ENCODE measurements around the gene CENPP.

The CENPP gene

GRCh38 chr9:92402826-92403745 lies 77.3 kb downstream of the CENPP start:
- Histone ChIP-seq H3K27ac (ENCODE audit: low read depth, low read length) (no peak overlapping the region), H3K9me2 (replicated peaks; ENCODE audit: insufficient read depth, low read length) (no peaks in the 10 kb centered on the region), H3K9me3 (ENCODE audit: insufficient read depth, low read length) (no peaks in the 10 kb centered on the region), H2AFZ (ENCODE audit: low read depth, low read length, severe bottlenecking) (no peak overlapping the region), H3K9ac (ENCODE audit: low read length) (no peak overlapping the region), H3K79me2 (ENCODE audit: insufficient read depth, low read length) (no peaks in the 10 kb centered on the region), H3F3A (ENCODE audit: insufficient read depth) (0 out of 2 replicates have a peak, but pooled peaks cover under 1% of the 10 kb centered on the region), H3K27me3 (ENCODE audit: low read length) (no peaks in the 10 kb centered on the region), H3K4me3 (ENCODE audit: insufficient read depth, low read length, poor library complexity, severe bottlenecking) (no peak overlapping the region), H3K36me3 (ENCODE audit: low read length) (no peaks in the 10 kb centered on the region; the same call in 1 of the 2 replicates), H4K20me1 (ENCODE audit: low read depth, low read length) (no peaks in the 10 kb centered on the region), H3K4me2 (ENCODE audit: low read depth, low read length, poor library complexity, severe bottlenecking) (no peak overlapping the region)
- TF ChIP-seq CTCF (IDR thresholded peaks at IDR 0.05; ENCODE audit: insufficient read depth, low read length, poor library complexity, severe bottlenecking) (no peak), EZH2phosphoT487 (conservative IDR thresholded peaks at IDR 0.05; ENCODE audit: low read length) (no peak)

GRCh38 chr9:92404042-92404836 lies 78.5 kb downstream of the CENPP start, which contains the start of gene OGN:
OGN (minus strand) TSS chr9:92404578; CDS start chr9:92403407, 1,171 bp downstream.
- Histone ChIP-seq H3F3A (ENCODE audit: insufficient read depth) (no peaks in the 10 kb centered on the region), H3K4me2 (ENCODE audit: low read depth, low read length, poor library complexity, severe bottlenecking) (no peak within 1 kb of the TSS), H3K4me3 (ENCODE audit: insufficient read depth, low read length, poor library complexity, severe bottlenecking) (no peak within 1 kb of the TSS), H3K27ac (ENCODE audit: low read depth, low read length) (no peak within 1 kb of the TSS), H4K20me1 (ENCODE audit: low read depth, low read length) (no peaks in the 10 kb centered on the region), H3K27me3 (ENCODE audit: low read length) (no peaks in the 10 kb centered on the region), H3K79me2 (ENCODE audit: insufficient read depth, low read length) (no peaks in the 10 kb centered on the region), H3K9ac (ENCODE audit: low read length) (no peak within 1 kb of the TSS), H3K36me3 (ENCODE audit: low read length) (no peaks in the 10 kb centered on the region; the same call in 1 of the 2 replicates), H3K9me3 (ENCODE audit: insufficient read depth, low read length) (no peaks in the 10 kb centered on the region), H2AFZ (ENCODE audit: low read depth, low read length, severe bottlenecking) (no peak within 1 kb of the TSS), H3K9me2 (replicated peaks; ENCODE audit: insufficient read depth, low read length) (no peaks in the 10 kb centered on the region)
- no peak for TF ChIP-seq EZH2phosphoT487 (conservative IDR thresholded peaks at IDR 0.05; ENCODE audit: low read length)
- no peak for TF ChIP-seq CTCF (IDR thresholded peaks at IDR 0.05; ENCODE audit: insufficient read depth, low read length, poor library complexity, severe bottlenecking)

GRCh38 chr9:92405818-92406217 lies 80.1 kb downstream of the CENPP start:
- Histone ChIP-seq H3K9me2 (replicated peaks; ENCODE audit: insufficient read depth, low read length) (no peaks in the 10 kb centered on the region), H3K27ac (ENCODE audit: low read depth, low read length) (no peak overlapping the region), H3K36me3 (ENCODE audit: low read length) (no peaks in the 10 kb centered on the region), H4K20me1 (ENCODE audit: low read depth, low read length) (no peaks in the 10 kb centered on the region), H3F3A (ENCODE audit: insufficient read depth) (no peaks in the 10 kb centered on the region), H3K4me2 (ENCODE audit: low read depth, low read length, poor library complexity, severe bottlenecking) (peak overlapping the region; percentile 40), H3K27me3 (ENCODE audit: low read length) (no peaks in the 10 kb centered on the region), H3K79me2 (ENCODE audit: insufficient read depth, low read length) (no peaks in the 10 kb centered on the region), H3K9ac (ENCODE audit: low read length) (no peak overlapping the region), H3K4me3 (ENCODE audit: insufficient read depth, low read length, poor library complexity, severe bottlenecking) (no peak overlapping the region), H3K9me3 (ENCODE audit: insufficient read depth, low read length) (no peaks in the 10 kb centered on the region), H2AFZ (ENCODE audit: low read depth, low read length, severe bottlenecking) (no peak overlapping the region)
- no peak for TF ChIP-seq EZH2phosphoT487 (conservative IDR thresholded peaks at IDR 0.05; ENCODE audit: low read length)
- TF ChIP-seq CTCF (IDR thresholded peaks at IDR 0.05; ENCODE audit: insufficient read depth, low read length, poor library complexity, severe bottlenecking), result no peak
